Spleen (tissue), 11 donors: ENCODE data around the gene PRMT1. TPM values are rescaled to one million over a fixed set of nuclear protein-coding genes. Genes with fewer than 3 reads are reported as not detected.

Experiments used
- DNase-seq: peaks from one replicate; pipeline ENCODE4 v3.0.0-alpha.2; 2020
- H3K27ac ChIP-seq, 8 donors: fragments of 200-600 bp; sonication (generic) in 7 of 8; 1 replicate in 4 of 8; 2 replicates in 4 of 8; pipeline versions ENCODE4 v1.5.0 to v1.8.0; 2016 to 2021; ENCODE audit warnings: inconsistent platforms in 4 of 8, mild to moderate bottlenecking in 4 of 8, moderate library complexity in 1 of 8
- H3K27me3 ChIP-seq, 7 donors: fragments of 200-600 bp; sonication (generic) in 6 of 7; replicated peaks in 1 of 7; 1 replicate in 4 of 7; 2 replicates in 3 of 7; pipeline versions ENCODE4 v1.5.0 to v1.8.0; 2016 to 2021; ENCODE audit warnings: inconsistent platforms in 3 of 7, mild to moderate bottlenecking in 1 of 7
- H3K36me3 ChIP-seq, 6 donors: fragments of 200-600 bp; sonication (generic) in 5 of 6; 1 replicate in 4 of 6; 2 replicates in 2 of 6; pipeline versions ENCODE4 v1.5.0 to v1.8.0; 2016 to 2021; ENCODE audit warnings: inconsistent platforms in 2 of 6
- H3K4me1 ChIP-seq, 6 donors: fragments of 200-600 bp; sonication (generic) in 5 of 6; 1 replicate in 3 of 6; 2 replicates in 3 of 6; pipeline versions ENCODE4 v1.5.0 to v1.8.0; 2016 to 2021; ENCODE audit warnings: inconsistent platforms in 3 of 6
- H3K4me3 ChIP-seq, 8 donors: fragments of 200-600 bp; sonication (generic) in 7 of 8; 1 replicate in 4 of 8; 2 replicates in 4 of 8; pipeline versions ENCODE4 v1.5.0 to v1.8.0; 2016 to 2021; ENCODE audit warnings: inconsistent platforms in 4 of 8, mild to moderate bottlenecking in 4 of 8, moderate library complexity in 2 of 8
- H3K9me3 ChIP-seq, 8 donors: fragments of 200-600 bp; sonication (generic) in 7 of 8; 1 replicate in 4 of 8; 2 replicates in 4 of 8; pipeline versions ENCODE4 v1.5.0 to v1.8.0; 2016 to 2021; ENCODE audit warnings: inconsistent platforms in 4 of 8
- CTCF ChIP-seq, 11 experiments: fragments of 200-600 bp in 7 of 11; fragments of 450-650 bp in 4 of 11; sonication (generic) in 4 of 11; IDR thresholded peaks in 8 of 11; conservative IDR thresholded peaks in 3 of 11; 1 replicate in 7 of 11; 2 replicates in 4 of 11; pipeline versions ENCODE4 v1.4.0 to v1.8.0; 2016 to 2021; ENCODE audit warnings: antibody characterized with exemption in 11 of 11, inconsistent platforms in 4 of 11, mild to moderate bottlenecking in 1 of 11
- POLR2A ChIP-seq, 3 donors: fragments of 450-650 bp; IDR thresholded peaks; one replicate each; pipeline ENCODE4 v1.5.1; 2017; ENCODE audit warnings: antibody characterized with exemption in 3 of 3, mild to moderate bottlenecking in 1 of 3
- POLR2AphosphoS5 ChIP-seq, 3 donors: sonication (generic); formaldehyde crosslinking; IDR thresholded peaks; one replicate each; pipeline ENCODE4 v1.5.1; 2017; ENCODE audit warnings: antibody characterized with exemption in 3 of 3
- WGBS, 5 donors: extraction: QIAGEN DNeasy Blood & Tissue Kit in 3 of 5; methylation state at CpG; one replicate each; pipeline versions ENCODE4 v1.1.5 to v1.1.7; 2013 to 2018; 5-methylcytosine and 5-hydroxymethylcytosine counted together
- intact Hi-C: fragments of 100-400 bp; cut with DNase I; formaldehyde crosslinking; loops from one replicate; pipeline ENCODE4 v1.15.0; 2023; ENCODE audit warnings: low total_unique reads
- polyA plus RNA-seq, 3 donors: library from polyadenylated mRNA; stranded (reverse); fragments of 200-250 nt; gene quantifications; one replicate each; pipeline ENCODE4 v1.2.1, GENCODE V29; 2013
- total RNA-seq, 7 donors: library from RNA; depleted of rRNA in 3 of 7; stranded (reverse); fragments of >200 nt in 3 of 7; fragmentation: NEBNext Ultra II Directional in 4 of 7; extraction: Animal tissue kit (Norgen Biotek cat#: 25700) in 4 of 7; gene quantifications; one replicate each; pipeline versions ENCODE4 v1.1.0 to v1.2.1, GENCODE V29; 2016 to 2021
- donor health status: healthy with polysubstance abuse.
- donor health status: DM: no; HTN: no; CAD: no; lungs with moderate emphysema.
- donor health status: DM: no; HTN: no; CAD: no.
- donor health status: Bipolar disorder and iron deficiency.
- donor health status: healthy.
- donor health status: DM: no; HTN: no; CAD: no.
- donor health status: DM: yes; HTN: yes; CAD: no.

PRMT1 gene
- total and polyA plus RNA-seq, 10 donors, result 108 to 175 (median 124) TPM

- Histone ChIP-seq H3K4me1 (peaks cover 15 to 74% (median 54%) of the 10 kb centered on the region in 6 donors), H3K36me3 (peaks cover 0 to 41% (median 27%) of the 10 kb centered on the region in 6 donors), H3K4me3 (peak overlapping the region in 2 of 8 donors; percentile 90 to 98), H3K27me3 (no peaks in the 10 kb centered on the region), H3K9me3 (no peaks in the 10 kb centered on the region), H3K27ac (peak overlapping the region in 1 of 8 donors; percentile 95)
- DNase-seq, result no peak
- intact Hi-C loops, result no loop called here
- WGBS, 5 donors, result 63 to 82% (median 71%) methylated on average over 2 of the region's 2 CpGs
- TF ChIP-seq CTCF (IDR thresholded peaks at IDR 0.05 in 8 of 11, conservative IDR thresholded peaks at IDR 0.05 in 3 of 11), result no peak
- TF ChIP-seq POLR2A (IDR thresholded peaks at IDR 0.05), result no peak
- no peak for TF ChIP-seq POLR2AphosphoS5 (IDR thresholded peaks at IDR 0.05)
Measured at GRCh38 chr19:49643466-49643865, 33.6 kb upstream of the PRMT1 start.

- Histone ChIP-seq H3K9me3 (no peaks in the 10 kb centered on the region), H3K4me3 (no peak overlapping the region), H3K36me3 (peaks cover 0 to 62% (median 41%) of the 10 kb centered on the region in 6 donors), H3K27ac (peak overlapping the region in 1 of 8 donors; percentile 4), H3K27me3 (no peaks in the 10 kb centered on the region), H3K4me1 (peaks cover 11 to 68% (median 46%) of the 10 kb centered on the region in 6 donors)
- 90 to 97% (median 92%) methylated on average over 7 to 11 of the region's 11 CpGs for WGBS, 5 donors
- no peak for TF ChIP-seq POLR2A (IDR thresholded peaks at IDR 0.05)
- TF ChIP-seq POLR2AphosphoS5 (IDR thresholded peaks at IDR 0.05), result peak in 1 of 3 donors; percentile 9
- TF ChIP-seq CTCF (IDR thresholded peaks at IDR 0.05 in 8 of 11, conservative IDR thresholded peaks at IDR 0.05 in 3 of 11), result no peak
- no peak for DNase-seq
- intact Hi-C loops, result no loop called here
Measured at GRCh38 chr19:49645592-49645991, 31.5 kb upstream of the PRMT1 start.

- no peak for TF ChIP-seq POLR2A (IDR thresholded peaks at IDR 0.05)
- no peak for TF ChIP-seq POLR2AphosphoS5 (IDR thresholded peaks at IDR 0.05)
- no peak for TF ChIP-seq CTCF (IDR thresholded peaks at IDR 0.05 in 8 of 11, conservative IDR thresholded peaks at IDR 0.05 in 3 of 11)
- intact Hi-C loops, result no loop called here
- DNase-seq, result no peak
- no peak overlapping the region for H3K4me3 ChIP-seq
- H3K27me3 ChIP-seq, result no peaks in the 10 kb centered on the region
- H3K36me3 ChIP-seq, result peaks cover 0 to 67% (median 43%) of the 10 kb centered on the region in 6 donors
- 90 to 96% (median 93%) methylated on average over 10 to 13 of the region's 13 CpGs for WGBS, 5 donors
- peaks cover 11 to 66% (median 43%) of the 10 kb centered on the region in 6 donors for H3K4me1 ChIP-seq
- no peaks in the 10 kb centered on the region for H3K9me3 ChIP-seq
- H3K27ac ChIP-seq, result peak overlapping the region in 1 of 8 donors; percentile 4
Measured at GRCh38 chr19:49645995-49646394, 31.1 kb upstream of the PRMT1 start.

DNA sequence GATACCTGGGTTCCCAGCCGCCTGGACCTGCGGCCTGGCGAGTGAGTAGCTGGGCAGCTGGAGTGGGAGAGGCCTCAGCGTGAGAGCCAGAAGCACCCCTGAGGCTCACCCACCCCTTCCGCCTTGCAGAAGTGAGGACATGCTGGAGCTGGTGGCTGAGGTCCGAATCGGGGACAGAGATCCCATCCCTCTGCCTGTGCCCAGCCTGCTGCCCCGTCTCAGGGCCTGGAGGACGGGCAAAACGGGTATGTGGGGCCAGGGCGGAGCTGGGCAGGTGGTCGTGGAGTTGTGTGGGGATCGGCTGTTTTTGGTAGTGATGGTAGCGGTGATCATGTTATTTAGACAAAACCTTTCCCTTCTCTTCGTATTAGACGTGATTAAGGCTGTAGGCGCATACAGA, 30.5 kb upstream of the PRMT1 start:
- no peak overlapping the region for H3K4me3 ChIP-seq
- WGBS, 5 donors, result 93 to 96% (median 95%) methylated on average over 17 of the region's 17 CpGs
- H3K9me3 ChIP-seq, result no peaks in the 10 kb centered on the region
- H3K4me1 ChIP-seq, result peaks cover 11 to 65% (median 38%) of the 10 kb centered on the region in 6 donors
- H3K36me3 ChIP-seq, result peaks cover 0 to 72% (median 49%) of the 10 kb centered on the region in 6 donors
- no peak overlapping the region for H3K27ac ChIP-seq
- intact Hi-C loops, result no loop called here
- DNase-seq, result no peak
- H3K27me3 ChIP-seq, result no peaks in the 10 kb centered on the region
- TF ChIP-seq POLR2AphosphoS5 (IDR thresholded peaks at IDR 0.05) (peak in 1 of 3 donors; percentile 40), CTCF (IDR thresholded peaks at IDR 0.05 in 8 of 11, conservative IDR thresholded peaks at IDR 0.05 in 3 of 11) (no peak), POLR2A (IDR thresholded peaks at IDR 0.05) (no peak)
